Measurements from ENCODE around the gene OVAAL. TPM values are rescaled to one million over a fixed set of nuclear protein-coding genes. Genes with fewer than 3 reads are reported as not detected.

OVAAL gene
- total and polyA plus RNA-seq, 2 donors (not counting 1 experiment from before 2014, with no cell fraction given): not detected

DNA sequence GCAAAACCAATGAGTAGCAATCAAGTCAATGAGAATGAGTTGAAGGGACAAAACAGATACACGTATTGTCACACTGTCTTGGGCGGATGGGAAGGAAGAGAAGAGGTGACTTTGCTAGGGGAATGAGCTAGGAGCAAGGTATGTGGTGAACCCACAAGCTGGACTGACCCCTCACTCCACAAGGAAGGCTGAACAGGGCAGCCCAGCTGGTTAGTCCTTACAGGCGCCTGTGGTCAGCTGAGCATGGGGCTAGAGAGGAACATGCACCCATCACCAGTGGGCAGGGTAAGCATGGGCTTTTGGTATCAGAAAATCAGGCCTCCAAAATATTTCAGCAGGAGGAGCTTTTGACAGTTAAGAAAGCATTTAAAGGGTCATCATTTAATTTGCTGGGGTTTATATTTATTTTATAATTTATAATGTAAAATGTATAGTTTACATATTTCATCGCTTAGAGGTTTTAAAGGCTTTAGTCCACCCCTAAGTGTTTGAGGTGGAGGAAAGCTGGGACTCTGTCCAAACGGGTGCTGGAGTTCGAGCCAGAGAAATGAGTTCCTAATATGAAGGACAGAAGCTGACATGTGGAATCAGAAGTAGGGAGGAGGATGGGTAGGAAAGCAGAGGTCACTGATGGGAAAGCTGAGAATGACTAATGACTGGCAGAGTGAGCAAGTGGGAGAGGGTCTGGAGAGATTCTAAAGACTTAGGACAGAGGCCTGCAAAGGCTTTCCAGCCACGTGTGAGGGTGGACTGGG lies 34.4 kb upstream of the OVAAL start:
- H3K27me3 ChIP-seq (replicated peaks in 1 of 4; ENCODE audit: control extremely low read depth in 1 of 4, control insufficient read depth in 3 of 4, insufficient read depth in 4 of 4, low read length in 3 of 4): no peaks in the 10 kb centered on the region
- Mint-ChIP-seq H3K9me3 (ENCODE audit: insufficient read depth) (no peaks in the 10 kb centered on the region), H3K4me3 (no peak overlapping the region), H3K4me1 (peaks cover 14% of the 10 kb centered on the region), H3K27me3 (peaks cover 7% of the 10 kb centered on the region), H3K27ac (no peak overlapping the region)
- 87% methylated on average over 5 of the region's 7 CpGs for WGBS (ENCODE audit: insufficient coverage)
- peaks cover 9 to 10% of the 10 kb centered on the region in 2 donors for H3K4me1 ChIP-seq (ENCODE audit: control insufficient read depth in 2 of 2, insufficient read depth in 2 of 2, low read length in 2 of 2)
- H3K36me3 ChIP-seq (replicated peaks in 1 of 2; ENCODE audit: control extremely low read depth in 1 of 2, control insufficient read depth in 1 of 2, extremely low read depth in 1 of 2, insufficient read depth in 2 of 2, low read length in 1 of 2): no peaks in the 10 kb centered on the region
- H3K79me2 ChIP-seq (ENCODE audit: control insufficient read depth, insufficient read depth, low read length): no peaks in the 10 kb centered on the region
- H3K9ac ChIP-seq (ENCODE audit: low read length): no peak overlapping the region
- peak overlapping the region; percentile 79 for H2AFZ ChIP-seq (ENCODE audit: insufficient read depth, low read depth, low read length, poor library complexity, severe bottlenecking)
- intact Hi-C loops (cut with micrococcal nuclease): no loop called here
- TF ChIP-seq EZH2 (IDR thresholded peaks at IDR 0.05; ENCODE audit: borderline replicate concordance, insufficient read depth, low read depth, low read length, poor library complexity, severe bottlenecking): no peak
- no peaks in the 10 kb centered on the region for H3K9me3 ChIP-seq (ENCODE audit: control extremely low read depth in 1 of 3, control insufficient read depth in 2 of 3, insufficient read depth in 1 of 3, low read length in 2 of 3)
- H3K27ac ChIP-seq (ENCODE audit: low read length in 2 of 2): no peak overlapping the region
- no peaks in the 10 kb centered on the region for H4K20me1 ChIP-seq (ENCODE audit: control insufficient read depth, insufficient read depth, low read length, poor library complexity, severe bottlenecking)
- H3K4me3 ChIP-seq (ENCODE audit: control extremely low read depth in 1 of 5, extremely low read depth in 1 of 5, insufficient read depth in 1 of 5, low read depth in 2 of 5, low read length in 4 of 5): no peak overlapping the region
- H3K4me2 ChIP-seq (replicated peaks; ENCODE audit: low read depth, low read length, poor library complexity, severe bottlenecking): no peak overlapping the region
- ChIA-PET CTCF (interaction anchor here (1.0 kb wide), 1 partner anchor 8 kb away, joined by 4 read pairs; no protein-coding TSS in a partner anchor), POLR2A (no interaction called here)
- ATAC-seq (ENCODE audit: low read depth) (no peak), DNase-seq (no peak)

- ATAC-seq (ENCODE audit: low read depth): no peak
- Mint-ChIP-seq H3K9me3 (ENCODE audit: insufficient read depth) (no peaks in the 10 kb centered on the region), H3K4me3 (peak overlapping the region; percentile 11), H3K27me3 (no peaks in the 10 kb centered on the region), H3K4me1 (peaks cover 14% of the 10 kb centered on the region), H3K27ac (no peak overlapping the region)
- no peaks in the 10 kb centered on the region for H3K79me2 ChIP-seq (ENCODE audit: control insufficient read depth, insufficient read depth, low read length)
- H3K36me3 ChIP-seq (replicated peaks in 1 of 2; ENCODE audit: control extremely low read depth in 1 of 2, control insufficient read depth in 1 of 2, extremely low read depth in 1 of 2, insufficient read depth in 2 of 2, low read length in 1 of 2): no peaks in the 10 kb centered on the region
- TF ChIP-seq EZH2 (IDR thresholded peaks at IDR 0.05; ENCODE audit: borderline replicate concordance, insufficient read depth, low read depth, low read length, poor library complexity, severe bottlenecking): no peak
- no peak for TF ChIP-seq CTCF (IDR thresholded peaks at IDR 0.05)
- intact Hi-C loops (cut with micrococcal nuclease): no loop called here
- peak overlapping the region; percentile 51 for H3K4me2 ChIP-seq (replicated peaks; ENCODE audit: low read depth, low read length, poor library complexity, severe bottlenecking)
- peaks cover 9 to 10% of the 10 kb centered on the region in 2 donors for H3K4me1 ChIP-seq (ENCODE audit: control insufficient read depth in 2 of 2, insufficient read depth in 2 of 2, low read length in 2 of 2)
- WGBS (ENCODE audit: insufficient coverage): 75% methylated on average over 4 of the region's 7 CpGs
- no peaks in the 10 kb centered on the region for H3K27me3 ChIP-seq (replicated peaks in 1 of 4; ENCODE audit: control extremely low read depth in 1 of 4, control insufficient read depth in 3 of 4, insufficient read depth in 4 of 4, low read length in 3 of 4)
- no peak overlapping the region for H3K4me3 ChIP-seq (ENCODE audit: control extremely low read depth in 1 of 5, extremely low read depth in 1 of 5, insufficient read depth in 1 of 5, low read depth in 2 of 5, low read length in 4 of 5)
- H3K27ac ChIP-seq (ENCODE audit: low read length in 2 of 2): no peak overlapping the region
- peak overlapping the region; percentile 79 for H2AFZ ChIP-seq (ENCODE audit: insufficient read depth, low read depth, low read length, poor library complexity, severe bottlenecking)
- no peaks in the 10 kb centered on the region for H4K20me1 ChIP-seq (ENCODE audit: control insufficient read depth, insufficient read depth, low read length, poor library complexity, severe bottlenecking)
- peak overlapping the region; percentile 32 for H3K9ac ChIP-seq (ENCODE audit: low read length)
- no peaks in the 10 kb centered on the region for H3K9me3 ChIP-seq (ENCODE audit: control extremely low read depth in 1 of 3, control insufficient read depth in 2 of 3, insufficient read depth in 1 of 3, low read length in 2 of 3)
- ChIA-PET POLR2A (no interaction called here), CTCF (interaction anchor here (1.0 to 15.0 kb wide), 2 partner anchors 9 to 338 kb away, joined by 4 to 210 read pairs; no protein-coding TSS in a partner anchor)
- DNase-seq: peak; percentile 30
Measured at GRCh38 chr1:180524915-180525714, 33.6 kb upstream of the OVAAL start.
